Fibroblast of lung (primary cell): ENCODE results near the gene KCNJ11. TPM values are rescaled to one million over a fixed set of nuclear protein-coding genes. Genes with fewer than 3 reads are reported as not detected.

Experiments
- DNase-seq, 2 donors: peaks; one replicate each; pipeline versions ENCODE4 v3.0.0 to v3.0.0-alpha.2; 2010; ENCODE audit warnings: low read depth in 2 of 2
- H2AFZ ChIP-seq: 2 replicates; pipeline ENCODE4 v1.5.1; 2012; ENCODE audit warnings: low read length, control low read depth, inconsistent platforms
- H3K27ac ChIP-seq: 2 replicates; pipeline ENCODE4 v1.5.1; 2011; ENCODE audit warnings: low read length, control low read depth; ENCODE audit not compliant: insufficient read depth
- H3K27me3 ChIP-seq: 2 replicates; pipeline ENCODE4 v1.5.1; 2011; ENCODE audit warnings: mild to moderate bottlenecking, low read length; ENCODE audit not compliant: control insufficient read depth, insufficient read depth
- H3K36me3 ChIP-seq: 2 replicates; pipeline ENCODE4 v1.5.1; 2011; ENCODE audit warnings: low read length; ENCODE audit not compliant: control insufficient read depth, insufficient read depth
- H3K4me1 ChIP-seq: 2 replicates; pipeline ENCODE4 v1.5.1; 2011; ENCODE audit warnings: low read length; ENCODE audit not compliant: control insufficient read depth, insufficient read depth; ENCODE audit errors: extremely low read depth
- H3K4me2 ChIP-seq: 2 replicates; pipeline ENCODE4 v1.5.1; 2011; ENCODE audit warnings: low read length, control low read depth; ENCODE audit not compliant: insufficient read depth; ENCODE audit errors: extremely low read depth
- H3K4me3 ChIP-seq, 4 experiments: fragments of 200-600 bp in 1 of 4; sonication (generic) in 1 of 4; replicated peaks in 1 of 4; 2 replicates each; pipeline ENCODE4 v1.5.1; 2011 to 2016; ENCODE audit warnings: low read length in 4 of 4, low read depth in 3 of 4, mild to moderate bottlenecking in 3 of 4, control low read depth in 2 of 4, inconsistent platforms in 1 of 4, mixed read lengths in 1 of 4; ENCODE audit not compliant: insufficient read depth in 1 of 4; ENCODE audit errors: control extremely low read depth in 1 of 4
- H3K79me2 ChIP-seq: 2 replicates; pipeline ENCODE4 v1.5.1; 2012; ENCODE audit warnings: mild to moderate bottlenecking, low read length, inconsistent platforms; ENCODE audit not compliant: control insufficient read depth, insufficient read depth
- H3K9ac ChIP-seq: 2 replicates; pipeline ENCODE4 v1.5.1; 2011; ENCODE audit warnings: mild to moderate bottlenecking, low read length, control low read depth; ENCODE audit not compliant: insufficient read depth
- H3K9me3 ChIP-seq: 2 replicates; pipeline ENCODE4 v1.5.1; 2012; ENCODE audit warnings: low read depth, low read length; ENCODE audit not compliant: control insufficient read depth, insufficient read depth
- H4K20me1 ChIP-seq: 2 replicates; pipeline ENCODE4 v1.5.1; 2011; ENCODE audit warnings: low read length; ENCODE audit not compliant: control insufficient read depth, insufficient read depth; ENCODE audit errors: extremely low read depth
- EZH2 ChIP-seq: IDR thresholded peaks from 2 replicates; pipeline ENCODE4 v1.5.1; 2012; ENCODE audit warnings: low read length, control low read depth, mild to moderate bottlenecking; ENCODE audit errors: missing control alignments
- polyA plus RNA-seq, 2 donors: library from polyadenylated mRNA; depleted of rRNA in 1 of 2; stranded (reverse) in 1 of 2; unstranded in 1 of 2; fragments of >200 nt; gene quantifications; 2 replicates each; pipeline ENCODE4 v1.2.1, GENCODE V29; 2011 to 2012; ENCODE audit warnings: missing spikeins in 1 of 2
- total RNA-seq: library from RNA; depleted of rRNA; stranded (reverse); fragments of >200 nt; gene quantifications from 2 replicates; pipeline ENCODE4 v1.2.1, GENCODE V29; 2014
- TF ChIP-seq, protein P1 (sequence below), 2 donors: IDR thresholded peaks in 1 of 2; conservative IDR thresholded peaks in 1 of 2; 1 replicate in 1 of 2; 2 replicates in 1 of 2; pipeline ENCODE4 v1.5.1; 2011 to 2012; ENCODE audit warnings: low read length in 2 of 2, control low read depth in 1 of 2, inconsistent platforms in 1 of 2, low read depth in 1 of 2, mild to moderate bottlenecking in 1 of 2

The KCNJ11 gene
- total and polyA plus RNA-seq, 2 donors (not counting 1 experiment from before 2014, with no cell fraction given), result not detected

- no peak overlapping the region for H2AFZ ChIP-seq
- H4K20me1 ChIP-seq, result no peaks in the 10 kb centered on the region
- H3K36me3 ChIP-seq, result no peaks in the 10 kb centered on the region
- H3K4me1 ChIP-seq, result no peaks in the 10 kb centered on the region
- H3K79me2 ChIP-seq, result no peaks in the 10 kb centered on the region
- H3K9me3 ChIP-seq, result no peaks in the 10 kb centered on the region
- H3K4me2 ChIP-seq, result no peak overlapping the region
- no peak overlapping the region for H3K9ac ChIP-seq
- H3K27me3 ChIP-seq, result no peaks in the 10 kb centered on the region
- no peak overlapping the region for H3K4me3 ChIP-seq
- TF ChIP-seq, protein P1, sequence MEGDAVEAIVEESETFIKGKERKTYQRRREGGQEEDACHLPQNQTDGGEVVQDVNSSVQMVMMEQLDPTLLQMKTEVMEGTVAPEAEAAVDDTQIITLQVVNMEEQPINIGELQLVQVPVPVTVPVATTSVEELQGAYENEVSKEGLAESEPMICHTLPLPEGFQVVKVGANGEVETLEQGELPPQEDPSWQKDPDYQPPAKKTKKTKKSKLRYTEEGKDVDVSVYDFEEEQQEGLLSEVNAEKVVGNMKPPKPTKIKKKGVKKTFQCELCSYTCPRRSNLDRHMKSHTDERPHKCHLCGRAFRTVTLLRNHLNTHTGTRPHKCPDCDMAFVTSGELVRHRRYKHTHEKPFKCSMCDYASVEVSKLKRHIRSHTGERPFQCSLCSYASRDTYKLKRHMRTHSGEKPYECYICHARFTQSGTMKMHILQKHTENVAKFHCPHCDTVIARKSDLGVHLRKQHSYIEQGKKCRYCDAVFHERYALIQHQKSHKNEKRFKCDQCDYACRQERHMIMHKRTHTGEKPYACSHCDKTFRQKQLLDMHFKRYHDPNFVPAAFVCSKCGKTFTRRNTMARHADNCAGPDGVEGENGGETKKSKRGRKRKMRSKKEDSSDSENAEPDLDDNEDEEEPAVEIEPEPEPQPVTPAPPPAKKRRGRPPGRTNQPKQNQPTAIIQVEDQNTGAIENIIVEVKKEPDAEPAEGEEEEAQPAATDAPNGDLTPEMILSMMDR (conservative IDR thresholded peaks at IDR 0.05 in 1 of 2, IDR thresholded peaks at IDR 0.05 in 1 of 2; ENCODE audit: low read depth in 1 of 2, low read length in 2 of 2), result no peak
- TF ChIP-seq EZH2, result no peak
- no peak overlapping the region for H3K27ac ChIP-seq
- DNase-seq, result no peak
Observed at GRCh38 chr11:17411418-17411817, 23.0 kb upstream of the KCNJ11 start.

DNA sequence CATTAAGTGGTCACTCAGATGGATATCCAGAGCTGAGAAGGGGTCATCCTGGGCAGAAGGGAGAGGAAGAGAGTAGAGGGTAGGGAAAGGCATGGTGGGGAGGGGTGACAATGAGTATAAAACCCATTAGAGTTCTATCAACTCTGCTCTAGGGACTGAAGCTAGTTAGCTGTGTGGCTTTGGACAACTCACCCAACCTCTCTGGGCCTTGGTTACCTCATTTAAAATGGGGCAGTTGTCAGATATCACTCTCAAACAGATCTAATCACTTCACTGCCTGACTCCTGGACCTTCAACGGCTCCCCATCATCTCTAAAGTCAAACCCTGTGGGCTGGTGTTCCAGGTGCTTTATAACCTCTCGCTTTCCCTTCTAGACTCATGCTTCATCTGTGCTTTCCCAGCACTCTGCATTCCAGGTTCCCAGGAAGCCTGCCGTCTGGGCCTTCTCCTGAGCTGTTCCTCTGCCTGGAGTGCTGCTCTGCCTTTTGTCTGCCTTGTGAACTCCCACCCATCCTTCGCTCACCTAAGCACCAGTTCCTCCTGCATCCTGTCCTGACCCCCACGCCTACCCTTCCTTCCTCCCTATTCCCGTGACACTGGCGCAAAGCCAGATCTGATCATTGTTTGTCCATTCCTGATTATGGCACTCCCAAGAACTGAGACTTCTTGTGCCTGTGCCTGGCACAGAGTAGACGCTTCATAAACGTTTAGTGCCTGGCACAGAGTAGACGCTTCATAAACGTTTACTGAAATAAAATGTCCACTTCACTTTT lies 22.3 kb upstream of the KCNJ11 start:
- H3K9ac ChIP-seq, result no peak overlapping the region
- H3K27me3 ChIP-seq, result no peaks in the 10 kb centered on the region
- no peaks in the 10 kb centered on the region for H3K9me3 ChIP-seq
- no peak for DNase-seq
- no peaks in the 10 kb centered on the region for H4K20me1 ChIP-seq
- no peak overlapping the region for H2AFZ ChIP-seq
- H3K27ac ChIP-seq, result no peak overlapping the region
- no peak overlapping the region for H3K4me3 ChIP-seq
- H3K4me2 ChIP-seq, result no peak overlapping the region
- H3K36me3 ChIP-seq, result no peaks in the 10 kb centered on the region
- TF ChIP-seq, protein P1 (conservative IDR thresholded peaks at IDR 0.05 in 1 of 2, IDR thresholded peaks at IDR 0.05 in 1 of 2; ENCODE audit: low read depth in 1 of 2, low read length in 2 of 2), result no peak
- TF ChIP-seq EZH2, result no peak
- no peaks in the 10 kb centered on the region for H3K79me2 ChIP-seq
- no peaks in the 10 kb centered on the region for H3K4me1 ChIP-seq

GRCh38 chr11:17408641-17409040 lies 20.2 kb upstream of the KCNJ11 start:
- no peak overlapping the region for H3K4me3 ChIP-seq
- H2AFZ ChIP-seq, result no peak overlapping the region
- TF ChIP-seq, protein P1 (conservative IDR thresholded peaks at IDR 0.05 in 1 of 2, IDR thresholded peaks at IDR 0.05 in 1 of 2; ENCODE audit: low read depth in 1 of 2, low read length in 2 of 2), result no peak
- no peak for TF ChIP-seq EZH2
- no peaks in the 10 kb centered on the region for H3K79me2 ChIP-seq
- no peaks in the 10 kb centered on the region for H3K9me3 ChIP-seq
- no peak overlapping the region for H3K9ac ChIP-seq
- H3K36me3 ChIP-seq, result no peaks in the 10 kb centered on the region
- H3K27ac ChIP-seq, result no peak overlapping the region
- no peak for DNase-seq
- H4K20me1 ChIP-seq, result no peaks in the 10 kb centered on the region
- H3K4me1 ChIP-seq, result no peaks in the 10 kb centered on the region
- no peaks in the 10 kb centered on the region for H3K27me3 ChIP-seq
- no peak overlapping the region for H3K4me2 ChIP-seq
